Astrocyte of the cerebellum (primary cell): ENCODE measurements around the gene ZSWIM5.
"Not testable (repeated sequence)": the region's sequence is repeated elsewhere in the genome, so short reads cannot be mapped to it uniquely, and the experiment has no call there.

Experiments
- DNase-seq: peaks from one replicate; pipeline ENCODE4 v3.0.0-alpha.2; 2011; ENCODE audit warnings: low read depth
- H3K4me3 ChIP-seq: 2 replicates; pipeline ENCODE4 v1.5.1; 2011; ENCODE audit warnings: mild to moderate bottlenecking, low read depth, low read length, moderate library complexity
- in situ Hi-C: cut with HindIII; loops from 2 replicates; pipeline ENCODE4 v1.10.0; 2017; ENCODE audit warnings: low sequenced_read_pairs
- TF ChIP-seq, protein P1 (sequence below): IDR thresholded peaks from 2 replicates; pipeline ENCODE4 v1.5.1; 2012; ENCODE audit warnings: low read length, low read depth, moderate library complexity, mild to moderate bottlenecking; ENCODE audit errors: missing control alignments

ZSWIM5 gene

DNA sequence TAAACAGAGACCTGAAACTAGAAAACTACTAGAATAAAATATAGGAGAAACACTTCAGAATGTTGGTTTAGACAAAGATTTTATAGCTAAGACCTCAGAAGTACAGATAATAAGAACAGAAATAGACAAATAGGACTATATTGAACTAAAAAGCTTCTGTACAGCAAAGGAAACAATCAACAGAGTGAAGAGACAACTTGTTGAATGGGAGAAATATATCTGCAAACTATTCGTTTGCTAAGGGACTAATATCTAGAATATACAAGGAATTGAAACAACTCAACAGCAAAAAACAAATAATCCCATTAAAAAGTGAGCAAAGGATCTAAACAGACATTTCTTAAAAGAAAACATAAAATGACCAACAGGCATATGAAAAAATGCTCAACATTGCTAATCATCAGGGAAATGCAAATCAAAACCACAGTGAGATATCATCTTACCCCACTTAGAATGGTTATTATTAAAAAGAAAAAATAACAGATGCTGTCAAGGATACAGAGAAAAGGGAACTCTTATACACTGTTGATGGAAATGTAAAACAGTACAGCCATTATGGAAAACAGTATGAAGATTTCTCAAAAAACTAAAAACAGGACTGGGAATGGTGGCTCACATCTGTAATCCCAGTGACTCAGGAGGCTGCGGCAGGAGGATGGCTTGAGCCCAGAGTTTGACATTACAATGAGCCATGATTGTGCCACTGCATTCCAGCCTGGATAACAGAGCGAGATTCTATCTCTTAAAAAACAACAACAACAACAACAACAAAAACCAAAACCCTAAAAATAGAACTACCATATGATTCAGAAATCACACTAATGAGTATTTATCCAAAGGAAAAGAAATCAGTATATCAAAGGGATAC is 37.3 kb upstream of the ZSWIM5 start:
- no peak for DNase-seq
- no peak overlapping the region for H3K4me3 ChIP-seq
- in situ Hi-C loops, result no loop called here
- TF ChIP-seq, protein P1, sequence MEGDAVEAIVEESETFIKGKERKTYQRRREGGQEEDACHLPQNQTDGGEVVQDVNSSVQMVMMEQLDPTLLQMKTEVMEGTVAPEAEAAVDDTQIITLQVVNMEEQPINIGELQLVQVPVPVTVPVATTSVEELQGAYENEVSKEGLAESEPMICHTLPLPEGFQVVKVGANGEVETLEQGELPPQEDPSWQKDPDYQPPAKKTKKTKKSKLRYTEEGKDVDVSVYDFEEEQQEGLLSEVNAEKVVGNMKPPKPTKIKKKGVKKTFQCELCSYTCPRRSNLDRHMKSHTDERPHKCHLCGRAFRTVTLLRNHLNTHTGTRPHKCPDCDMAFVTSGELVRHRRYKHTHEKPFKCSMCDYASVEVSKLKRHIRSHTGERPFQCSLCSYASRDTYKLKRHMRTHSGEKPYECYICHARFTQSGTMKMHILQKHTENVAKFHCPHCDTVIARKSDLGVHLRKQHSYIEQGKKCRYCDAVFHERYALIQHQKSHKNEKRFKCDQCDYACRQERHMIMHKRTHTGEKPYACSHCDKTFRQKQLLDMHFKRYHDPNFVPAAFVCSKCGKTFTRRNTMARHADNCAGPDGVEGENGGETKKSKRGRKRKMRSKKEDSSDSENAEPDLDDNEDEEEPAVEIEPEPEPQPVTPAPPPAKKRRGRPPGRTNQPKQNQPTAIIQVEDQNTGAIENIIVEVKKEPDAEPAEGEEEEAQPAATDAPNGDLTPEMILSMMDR, result no peak

DNA sequence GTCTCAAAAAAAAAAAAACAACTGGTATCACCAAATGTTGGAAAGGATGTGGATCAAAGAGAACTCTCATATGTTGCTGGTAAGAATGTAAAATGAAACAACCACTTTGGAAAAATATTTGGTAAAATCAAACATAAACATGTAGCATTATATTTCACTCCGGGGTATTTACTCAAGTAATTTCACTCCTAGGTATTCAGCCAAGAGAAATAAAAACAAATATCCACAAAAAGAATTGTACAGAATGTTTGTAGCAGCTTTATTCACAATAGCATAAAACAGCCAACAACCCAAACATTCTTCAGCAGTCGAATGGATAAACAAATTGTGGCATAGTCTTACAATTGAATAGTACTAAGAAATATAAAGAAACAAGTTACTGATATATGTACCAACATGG is 32.4 kb upstream of the ZSWIM5 start:
- in situ Hi-C loops, result no loop called here
- no peak overlapping the region for H3K4me3 ChIP-seq
- TF ChIP-seq, protein P1, result no peak
- DNase-seq, result no peak

DNA sequence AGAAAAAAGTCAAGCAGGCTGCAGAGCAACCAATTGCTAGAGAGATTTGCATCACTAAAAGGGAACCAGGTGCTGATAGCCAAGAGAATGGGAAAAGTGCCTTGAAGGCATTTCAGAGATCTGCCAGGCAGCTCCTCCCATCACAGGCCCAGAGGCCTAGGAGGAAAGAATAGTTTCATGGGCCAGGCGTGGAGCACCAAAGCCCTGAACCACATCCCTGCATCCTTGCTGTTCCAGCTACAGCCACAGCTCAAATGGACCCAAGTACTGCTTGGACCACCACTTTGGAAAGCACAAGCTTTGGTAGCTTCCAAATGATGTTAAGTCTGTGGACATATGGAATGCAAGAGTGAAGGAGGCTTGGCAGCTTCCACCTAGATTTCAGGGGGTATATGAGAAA is 29.7 kb upstream of the ZSWIM5 start:
- H3K4me3 ChIP-seq, result no peak overlapping the region
- DNase-seq, result no peak
- in situ Hi-C loops, result no loop called here
- TF ChIP-seq, protein P1, result no peak

DNA sequence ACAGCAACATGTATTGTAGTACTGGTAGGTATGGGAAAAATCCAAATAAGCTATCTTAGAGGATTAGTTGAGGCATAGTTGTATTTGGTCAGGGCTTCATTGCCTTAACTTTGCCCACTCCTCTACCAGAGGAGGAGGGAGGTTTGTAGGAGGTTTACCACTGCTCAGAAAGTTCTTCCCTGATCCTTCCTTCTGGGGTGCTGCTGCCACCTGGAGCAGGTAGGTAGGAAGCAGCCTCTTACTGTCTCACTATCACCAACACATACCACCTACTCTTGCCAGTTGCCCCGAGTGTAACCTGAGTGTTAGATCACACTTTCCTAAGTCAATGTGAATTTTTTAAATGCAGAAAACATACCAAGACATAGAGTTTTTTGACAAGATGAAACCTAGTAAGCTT is 24.1 kb upstream of the ZSWIM5 start:
- H3K4me3 ChIP-seq, result no peak overlapping the region
- DNase-seq, result no peak
- TF ChIP-seq, protein P1, result no peak
- in situ Hi-C loops, result no loop called here

DNA sequence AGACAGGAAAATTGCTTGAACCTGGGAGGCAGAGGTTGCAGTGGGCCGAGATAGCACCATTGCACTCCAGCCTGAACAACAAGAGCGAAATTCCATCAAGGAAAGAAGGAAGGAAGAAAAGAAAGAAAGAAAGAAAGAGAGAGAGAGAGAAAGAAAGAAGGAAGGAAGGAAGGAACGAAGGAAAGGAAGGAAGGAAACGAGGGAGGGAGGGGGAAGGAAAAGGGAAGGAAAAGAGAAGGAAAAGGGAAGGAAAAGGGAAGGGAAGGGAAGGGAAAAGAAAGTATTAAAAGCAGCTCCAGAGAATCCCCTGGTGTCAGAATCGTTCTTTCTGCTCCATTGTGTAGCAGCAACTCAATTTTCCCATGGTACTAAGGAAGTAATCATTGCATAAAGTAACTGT is 19.2 kb upstream of the ZSWIM5 start:
- TF ChIP-seq, protein P1, result no peak

DNA sequence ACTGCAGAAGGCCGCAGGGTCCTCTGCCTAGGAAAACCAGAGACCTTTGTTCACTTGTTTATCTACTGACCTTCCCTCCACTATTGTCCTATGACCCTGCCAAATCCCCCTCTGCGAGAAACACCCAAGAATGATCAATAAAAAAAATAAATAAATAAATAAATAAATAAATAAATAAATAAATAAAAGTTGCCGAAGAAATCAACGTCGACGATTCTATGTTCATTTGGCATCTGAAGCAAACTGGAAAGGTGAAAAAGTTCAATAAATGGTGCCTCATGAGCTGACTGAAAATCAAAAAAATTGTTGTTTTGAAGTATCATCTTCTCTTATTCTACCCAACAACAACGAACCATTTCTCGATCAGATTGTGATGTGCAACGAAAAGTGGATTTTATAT is 17.3 kb upstream of the ZSWIM5 start:
- in situ Hi-C loops, H3K4me3 ChIP-seq, DNase-seq: not testable (repeated sequence)

More for the DNA sequence above, 19.2 kb upstream of the ZSWIM5 start:
- no peak for DNase-seq
- in situ Hi-C loops, result no loop called here
- H3K4me3 ChIP-seq, result no peak overlapping the region

DNA sequence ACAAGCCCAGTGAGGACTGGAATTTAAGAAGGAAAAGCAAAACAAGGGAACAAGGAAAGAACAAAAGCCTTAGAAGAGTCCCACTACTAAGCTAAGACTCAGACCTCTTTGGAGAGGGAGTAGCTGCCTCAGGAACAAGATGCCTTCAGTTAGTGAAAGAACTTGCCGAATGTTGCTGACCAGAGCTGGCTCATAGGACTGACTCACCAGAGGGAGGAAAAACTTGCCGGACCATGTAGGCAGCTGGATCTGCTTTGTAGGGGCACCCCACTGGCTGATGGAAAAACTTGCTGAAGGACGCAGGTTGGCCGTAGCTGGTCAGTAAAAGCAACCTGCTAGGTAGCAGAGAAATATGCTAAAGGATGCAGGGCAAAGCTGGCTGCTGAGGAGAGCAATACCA is 15.3 kb upstream of the ZSWIM5 start:
- no peak overlapping the region for H3K4me3 ChIP-seq
- no peak for DNase-seq
- TF ChIP-seq, protein P1, result no peak
- in situ Hi-C loops, result no loop called here
